Breast epithelium (tissue), 4 donors: Measurements from ENCODE around the gene LRRC45. TPM values are rescaled to one million over a fixed set of nuclear protein-coding genes. Genes with fewer than 3 reads are reported as not detected.

Experiments used
- DNase-seq, 2 donors: peaks; one replicate each; pipeline ENCODE4 v3.0.0-alpha.2; 2019; ENCODE audit warnings: low spot score in 2 of 2
- H3K27ac ChIP-seq, 2 donors: fragments of 200-600 bp; sonication (generic) in 1 of 2; one replicate each; pipeline ENCODE4 v1.5.1; 2016 to 2019; ENCODE audit warnings: mild to moderate bottlenecking in 1 of 2
- H3K27me3 ChIP-seq, 2 donors: fragments of 200-600 bp; sonication (generic) in 1 of 2; one replicate each; pipeline versions ENCODE4 v1.5.1 to v1.6.0; 2017 to 2019; ENCODE audit warnings: control low read depth in 1 of 2, mild to moderate bottlenecking in 1 of 2
- H3K36me3 ChIP-seq: fragments of 200-600 bp; one replicate; pipeline ENCODE4 v1.5.1; 2019
- H3K4me1 ChIP-seq, 2 donors: fragments of 200-600 bp; sonication (generic); one replicate each; pipeline ENCODE4 v1.5.1; 2016 to 2019; ENCODE audit warnings: control low read depth in 1 of 2
- H3K4me3 ChIP-seq, 3 donors: fragments of 200-600 bp; sonication (generic); 1 replicate in 2 of 3; 2 replicates in 1 of 3; pipeline ENCODE4 v1.5.1; 2016 to 2019; ENCODE audit warnings: mild to moderate bottlenecking in 3 of 3, moderate library complexity in 2 of 3
- H3K9me3 ChIP-seq, 2 donors: fragments of 200-600 bp; sonication (generic) in 1 of 2; one replicate each; pipeline ENCODE4 v1.5.1; 2016 to 2019; ENCODE audit warnings: control low read depth in 1 of 2
- CTCF ChIP-seq, 3 donors: fragments of 450-650 bp; IDR thresholded peaks; one replicate each; pipeline ENCODE4 v1.5.1; 2016 to 2017; ENCODE audit warnings: antibody characterized with exemption in 3 of 3, mild to moderate bottlenecking in 3 of 3, moderate library complexity in 3 of 3
- POLR2A ChIP-seq: fragments of 450-650 bp; IDR thresholded peaks from one replicate; pipeline ENCODE4 v1.6.1; 2016; ENCODE audit warnings: antibody characterized with exemption, mild to moderate bottlenecking, moderate library complexity
- POLR2AphosphoS5 ChIP-seq, 3 donors: sonication (generic); formaldehyde crosslinking; IDR thresholded peaks; one replicate each; pipeline ENCODE4 v1.6.1; 2017; ENCODE audit warnings: antibody characterized with exemption in 3 of 3
- intact Hi-C: fragments of 100-400 bp; cut with DNase I; formaldehyde crosslinking; loops from one replicate; pipeline ENCODE4 v1.15.1; 2023; ENCODE audit warnings: low total_unique reads
- total RNA-seq, 3 donors: library from RNA; depleted of rRNA; stranded (reverse); fragments of >200 nt; gene quantifications; one replicate each; pipeline ENCODE4 v1.1.0, GENCODE V29; 2016

Gene LRRC45
- total RNA-seq, 3 donors from 2014 or later, result 8.0 to 18.7 (median 14.7) TPM

GRCh38 chr17:81998691-81999438, 24.2 kb upstream of the LRRC45 start:
- H3K4me1 ChIP-seq, result peaks cover 4 to 8% of the 10 kb centered on the region in 2 donors
- H3K9me3 ChIP-seq, result no peaks in the 10 kb centered on the region
- no peaks in the 10 kb centered on the region for H3K27me3 ChIP-seq
- no peak for DNase-seq
- H3K36me3 ChIP-seq, result no peaks in the 10 kb centered on the region
- no peak for TF ChIP-seq POLR2A
- TF ChIP-seq CTCF (IDR thresholded peaks at IDR 0.05), result no peak
- TF ChIP-seq POLR2AphosphoS5 (IDR thresholded peaks at IDR 0.05), result no peak
- H3K4me3 ChIP-seq, result no peak overlapping the region
- intact Hi-C loops, result no loop called here
- no peak overlapping the region for H3K27ac ChIP-seq

GRCh38 chr17:81999587-81999975, 23.5 kb upstream of the LRRC45 start:
- Histone ChIP-seq H3K4me1 (peaks cover 4 to 8% of the 10 kb centered on the region in 2 donors), H3K4me3 (no peak overlapping the region), H3K27ac (no peak overlapping the region), H3K9me3 (no peaks in the 10 kb centered on the region), H3K36me3 (no peaks in the 10 kb centered on the region), H3K27me3 (no peaks in the 10 kb centered on the region)
- intact Hi-C loops, result no loop called here
- no peak for TF ChIP-seq CTCF (IDR thresholded peaks at IDR 0.05)
- no peak for TF ChIP-seq POLR2A
- TF ChIP-seq POLR2AphosphoS5 (IDR thresholded peaks at IDR 0.05), result no peak
- no peak for DNase-seq

GRCh38 chr17:81999976-82000802, 22.9 kb upstream of the LRRC45 start:
- H3K27me3 ChIP-seq, result no peaks in the 10 kb centered on the region
- H3K4me1 ChIP-seq, result peaks cover 4 to 8% of the 10 kb centered on the region in 2 donors
- intact Hi-C loops, result loop anchor here (5.0 kb wide), 1 partner anchor 643 kb away; no protein-coding TSS in a partner anchor
- no peak overlapping the region for H3K27ac ChIP-seq
- no peak for DNase-seq
- no peaks in the 10 kb centered on the region for H3K9me3 ChIP-seq
- no peak for TF ChIP-seq POLR2A
- TF ChIP-seq CTCF (IDR thresholded peaks at IDR 0.05), result no peak
- no peak for TF ChIP-seq POLR2AphosphoS5 (IDR thresholded peaks at IDR 0.05)
- no peaks in the 10 kb centered on the region for H3K36me3 ChIP-seq
- no peak overlapping the region for H3K4me3 ChIP-seq

GRCh38 chr17:82000803-82001570, 22.1 kb upstream of the LRRC45 start:
- TF ChIP-seq POLR2AphosphoS5 (IDR thresholded peaks at IDR 0.05) (no peak), POLR2A (no peak), CTCF (IDR thresholded peaks at IDR 0.05) (no peak)
- Histone ChIP-seq H3K27me3 (no peaks in the 10 kb centered on the region), H3K27ac (no peak overlapping the region), H3K9me3 (no peaks in the 10 kb centered on the region), H3K36me3 (no peaks in the 10 kb centered on the region), H3K4me3 (no peak overlapping the region), H3K4me1 (peaks cover 4 to 8% of the 10 kb centered on the region in 2 donors)
- intact Hi-C loops, result loop anchor here (5.0 kb wide), 1 partner anchor 644 kb away; no protein-coding TSS in a partner anchor
- no peak for DNase-seq
